ENCODE measurements around the gene CCDC57.
A peak's percentile ranks its signal among the peaks of the same experiment; 100 is the strongest.

CCDC57 gene

DNA sequence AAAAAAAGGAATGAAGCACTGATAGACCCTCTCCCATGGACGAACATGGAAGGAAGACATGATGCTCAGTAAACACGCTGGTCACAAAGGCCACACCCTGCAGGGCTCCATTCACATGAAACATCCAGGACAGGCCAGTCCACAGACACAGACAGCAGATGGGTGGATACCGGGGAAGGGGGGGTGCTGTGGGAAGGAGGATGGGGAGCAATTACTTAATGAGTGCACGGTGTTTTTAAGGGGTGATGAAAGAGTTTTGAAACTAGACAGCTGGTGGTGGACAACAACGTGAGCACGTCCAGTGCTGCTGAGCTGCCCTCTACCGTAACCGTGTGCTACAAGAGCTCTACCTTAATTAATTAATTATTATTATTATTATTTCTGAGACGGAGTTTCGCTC, 10.2 kb upstream of the CCDC57 start:
- TF ChIP-seq CTCF (IDR thresholded peaks at IDR 0.05; ENCODE audit: low read depth, low read length), result no peak
- DNase-seq (ENCODE audit: extremely low read depth, low read depth), result no peak

DNA sequence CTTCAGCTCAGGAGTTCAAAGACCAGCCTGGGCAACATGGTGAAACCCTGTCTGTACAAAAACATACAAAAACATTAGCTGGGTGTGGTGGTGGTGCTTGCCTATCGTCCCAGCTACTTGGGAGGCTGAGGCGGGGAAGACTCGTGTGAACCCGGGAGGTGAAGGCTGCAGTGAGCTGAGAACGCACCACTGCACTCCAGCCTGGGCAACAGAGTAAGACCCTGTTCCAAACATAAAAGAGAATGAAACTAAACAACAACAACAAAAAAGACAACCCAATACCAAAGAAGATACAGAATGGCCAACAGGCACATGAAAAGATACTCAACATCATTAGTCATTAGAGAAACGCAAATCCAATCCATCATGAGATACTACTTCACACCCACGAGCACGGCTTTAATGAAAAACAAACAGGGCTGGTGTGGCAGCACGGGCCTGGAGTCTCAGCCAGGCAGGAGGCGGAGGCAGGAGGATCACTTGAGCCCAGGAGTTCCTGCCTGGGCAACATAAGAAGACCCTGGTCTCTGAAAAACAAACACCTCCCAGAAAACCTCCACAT, 8.8 kb upstream of the CCDC57 start:
- no peak for TF ChIP-seq CTCF (IDR thresholded peaks at IDR 0.05; ENCODE audit: low read depth, low read length)
- no peak for DNase-seq (ENCODE audit: extremely low read depth, low read depth)

GRCh38 chr17:82219753-82220709, 7.4 kb upstream of the CCDC57 start:
- DNase-seq (ENCODE audit: extremely low read depth, low read depth), result no peak
- no peak for TF ChIP-seq CTCF (IDR thresholded peaks at IDR 0.05; ENCODE audit: low read depth, low read length)

GRCh38 chr17:82219083-82219482, 6.4 kb upstream of the CCDC57 start:
- DNase-seq (ENCODE audit: extremely low read depth, low read depth), result no peak
- TF ChIP-seq CTCF (IDR thresholded peaks at IDR 0.05; ENCODE audit: low read depth, low read length), result no peak

- no peak for TF ChIP-seq CTCF (IDR thresholded peaks at IDR 0.05; ENCODE audit: low read depth, low read length)
- no peak for DNase-seq (ENCODE audit: extremely low read depth, low read depth)
Observed at GRCh38 chr17:82218349-82219075, 5.9 kb upstream of the CCDC57 start.

DNA sequence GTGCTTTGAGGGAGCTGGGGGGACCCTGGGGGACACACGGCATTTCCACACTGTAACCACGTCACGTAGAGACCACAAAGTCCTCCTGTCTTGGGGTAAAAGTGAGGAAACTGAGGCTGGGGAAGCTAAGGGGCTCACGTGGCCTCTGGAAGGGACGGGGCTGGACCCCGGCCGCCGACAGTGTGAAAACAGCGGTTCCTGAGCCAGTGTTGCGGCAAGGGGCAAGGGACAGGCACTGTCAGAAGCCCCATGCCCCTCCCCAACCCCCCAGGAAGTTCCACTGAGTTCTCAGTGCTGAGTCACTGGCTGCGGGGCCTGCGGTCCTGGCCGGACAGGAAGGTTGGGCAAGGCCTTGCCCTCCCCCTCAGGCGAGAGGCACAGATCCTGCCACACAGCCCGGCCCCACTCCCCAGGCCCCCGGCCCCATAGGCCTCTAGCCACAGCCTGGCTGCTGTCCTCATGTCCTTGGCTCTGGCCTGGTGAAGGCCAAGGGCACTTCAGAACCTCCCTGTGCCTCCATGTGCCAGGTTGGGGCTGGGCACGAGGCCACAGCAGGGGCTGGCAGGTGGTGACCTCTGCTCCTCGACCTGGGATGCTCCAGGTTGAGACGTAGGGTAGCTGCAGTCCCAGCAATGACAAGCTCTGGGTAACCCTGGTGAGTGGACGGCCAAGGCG, 5.0 kb upstream of the CCDC57 start:
- no peak for TF ChIP-seq CTCF (IDR thresholded peaks at IDR 0.05; ENCODE audit: low read depth, low read length)
- peak; percentile 77 for DNase-seq (ENCODE audit: extremely low read depth, low read depth)
